DND-41 (cell line): ENCODE data around the gene RABGAP1L.
"Not testable (repeated sequence)": the region's sequence is repeated elsewhere in the genome, so short reads cannot be mapped to it uniquely, and the experiment has no call there.

ENCODE experiments used
- ATAC-seq: fragments of 200-7000 bp; cut with Tn5 transposase; 3 replicates; pipeline ENCODE4 v1.9.1; 2021; ENCODE audit warnings: low read depth; ENCODE audit not compliant: insufficient read depth
- DNase-seq: peaks from one replicate; pipeline ENCODE4 v3.0.0-alpha.2; 2020
- H2AFZ ChIP-seq: 2 replicates; pipeline ENCODE4 v1.6.0; 2012; ENCODE audit warnings: low read depth, low read length
- H3K27ac ChIP-seq: 2 replicates; pipeline ENCODE4 v1.5.1; 2012; ENCODE audit warnings: low read length, inconsistent platforms
- H3K27me3 ChIP-seq: fragments of 200-600 bp; sonication (generic); 2 replicates; pipeline ENCODE4 v1.6.0; 2012; ENCODE audit warnings: low read length, mild to moderate bottlenecking, inconsistent platforms; ENCODE audit not compliant: insufficient read depth, poor library complexity
- H3K36me3 ChIP-seq: 2 replicates; pipeline ENCODE4 v1.5.1; 2012; ENCODE audit warnings: low read length, inconsistent platforms; ENCODE audit not compliant: insufficient read depth
- H3K4me1 ChIP-seq: 2 replicates; pipeline ENCODE4 v1.5.1; 2012; ENCODE audit warnings: mild to moderate bottlenecking, low read length; ENCODE audit not compliant: insufficient read depth
- H3K4me2 ChIP-seq: 2 replicates; pipeline ENCODE4 v1.6.0; 2012; ENCODE audit warnings: mild to moderate bottlenecking, moderate library complexity, low read length, inconsistent platforms; ENCODE audit not compliant: insufficient read depth
- H3K4me3 ChIP-seq, 2 experiments: fragments of 200-600 bp in 1 of 2; shearing (Covaris generic) in 1 of 2; 2 replicates each; pipeline ENCODE4 v1.5.1; 2012 to 2016; ENCODE audit warnings: inconsistent platforms in 2 of 2, low read length in 2 of 2, mild to moderate bottlenecking in 2 of 2, low read depth in 1 of 2, moderate library complexity in 1 of 2
- H3K79me2 ChIP-seq: 2 replicates; pipeline ENCODE4 v1.6.0; 2012; ENCODE audit warnings: low read length, inconsistent platforms; ENCODE audit not compliant: insufficient read depth
- H3K9ac ChIP-seq: 2 replicates; pipeline ENCODE4 v1.6.0; 2012; ENCODE audit warnings: low read depth, mild to moderate bottlenecking, inconsistent platforms, low read length, moderate library complexity
- H3K9me3 ChIP-seq: 2 replicates; pipeline ENCODE4 v1.5.1; 2012; ENCODE audit warnings: low read length, moderate library complexity, mild to moderate bottlenecking, inconsistent platforms; ENCODE audit not compliant: insufficient read depth, severe bottlenecking
- H4K20me1 ChIP-seq: 2 replicates; pipeline ENCODE4 v1.6.0; 2012; ENCODE audit warnings: low read length; ENCODE audit not compliant: insufficient read depth
- CTCF ChIP-seq: IDR thresholded peaks from 2 replicates; pipeline ENCODE4 v1.5.1; 2012; ENCODE audit warnings: borderline replicate concordance, low read length, moderate library complexity, mild to moderate bottlenecking; ENCODE audit not compliant: poor library complexity, severe bottlenecking; ENCODE audit errors: extremely low read depth
- EZH2 ChIP-seq: IDR thresholded peaks from 3 replicates; pipeline ENCODE4 v1.6.1; 2012; ENCODE audit warnings: borderline replicate concordance, low read depth, mild to moderate bottlenecking, moderate library complexity, low read length, inconsistent platforms; ENCODE audit not compliant: severe bottlenecking

RABGAP1L gene

DNA sequence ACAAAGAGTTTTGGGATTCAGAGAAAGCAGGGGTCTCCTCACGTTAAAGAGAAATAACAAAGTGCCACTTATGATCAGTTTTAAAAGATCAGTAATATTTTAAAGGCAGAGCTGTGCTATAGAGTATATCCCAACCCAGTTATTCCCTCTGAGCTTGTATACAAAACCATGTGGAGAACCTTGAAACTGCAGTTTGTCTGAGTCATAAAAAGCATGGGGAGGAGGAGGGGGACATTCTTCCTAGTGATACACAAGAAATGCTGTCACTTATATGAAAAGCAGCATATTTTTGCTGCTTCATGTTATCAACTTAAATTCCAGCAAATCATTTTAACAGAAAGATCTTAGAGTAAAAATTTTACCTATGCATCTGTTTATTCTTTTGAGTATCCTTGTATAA, 533.0 kb downstream of the RABGAP1L start:
- no peak overlapping the region for H3K4me2 ChIP-seq
- DNase-seq (no peak), ATAC-seq (no peak)
- no peak for TF ChIP-seq EZH2
- H3K4me1 ChIP-seq, result no peaks in the 10 kb centered on the region
- H4K20me1 ChIP-seq, result no peaks in the 10 kb centered on the region
- no peak overlapping the region for H3K27ac ChIP-seq
- H3K4me3 ChIP-seq, result no peak overlapping the region
- no peak overlapping the region for H2AFZ ChIP-seq
- no peak overlapping the region for H3K9ac ChIP-seq
- no peaks in the 10 kb centered on the region for H3K9me3 ChIP-seq
- H3K27me3 ChIP-seq, result no peaks in the 10 kb centered on the region
- no peaks in the 10 kb centered on the region for H3K79me2 ChIP-seq
- no peaks in the 10 kb centered on the region for H3K36me3 ChIP-seq

GRCh38 chr1:174693085-174693484, 533.8 kb downstream of the RABGAP1L start:
- H3K36me3 ChIP-seq, result no peaks in the 10 kb centered on the region

GRCh38 chr1:174693539-174693938, 534.2 kb downstream of the RABGAP1L start:
- not testable (repeated sequence) for H3K79me2 ChIP-seq, H2AFZ ChIP-seq, H3K9ac ChIP-seq, H4K20me1 ChIP-seq, H3K36me3 ChIP-seq, H3K4me3 ChIP-seq, DNase-seq, H3K9me3 ChIP-seq, ATAC-seq, H3K4me1 ChIP-seq, H3K27me3 ChIP-seq, H3K4me2 ChIP-seq, H3K27ac ChIP-seq

More at GRCh38 chr1:174693085-174693484, 533.8 kb downstream of the RABGAP1L start:
- Histone ChIP-seq H3K4me1 (no peaks in the 10 kb centered on the region), H3K4me3 (no peak overlapping the region), H3K79me2 (no peaks in the 10 kb centered on the region), H3K27me3 (no peaks in the 10 kb centered on the region), H3K9ac (no peak overlapping the region), H4K20me1 (no peaks in the 10 kb centered on the region), H3K4me2 (no peak overlapping the region), H2AFZ (no peak overlapping the region), H3K27ac (no peak overlapping the region), H3K9me3 (no peaks in the 10 kb centered on the region)
- ATAC-seq (no peak), DNase-seq (no peak)
- TF ChIP-seq CTCF, result no peak
- no peak for TF ChIP-seq EZH2

- Histone ChIP-seq H3K4me3 (no peak overlapping the region), H3K4me2 (no peak overlapping the region), H3K79me2 (no peaks in the 10 kb centered on the region), H2AFZ (no peak overlapping the region), H3K27me3 (no peaks in the 10 kb centered on the region), H3K9me3 (no peaks in the 10 kb centered on the region), H3K9ac (no peak overlapping the region), H3K4me1 (no peaks in the 10 kb centered on the region), H4K20me1 (no peaks in the 10 kb centered on the region), H3K36me3 (no peaks in the 10 kb centered on the region), H3K27ac (no peak overlapping the region)
- no peak for TF ChIP-seq CTCF
- no peak for TF ChIP-seq EZH2
- DNase-seq (no peak), ATAC-seq (no peak)
Measured at GRCh38 chr1:174696026-174696821, 536.9 kb downstream of the RABGAP1L start.
